ENCODE results near the gene ASXL2. TPM values are rescaled to one million over a fixed set of nuclear protein-coding genes. Genes with fewer than 3 reads are reported as not detected.
"Not testable (repeated sequence)": the region's sequence is repeated elsewhere in the genome, so short reads cannot be mapped to it uniquely, and the experiment has no call there.

Gene ASXL2
- total RNA-seq, 1 experiment from 2014 or later = 32.7 TPM

GRCh38 chr2:25849350-25849749, 28.9 kb downstream of the ASXL2 start:
- not testable (repeated sequence) for H3K9me3 Mint-ChIP-seq; H3K27ac Mint-ChIP-seq; H2BK5ac ChIP-seq (ENCODE audit: insufficient read length, low read length); H3K27me3 ChIP-seq (ENCODE audit: insufficient read depth, low read length); H3K79me1 ChIP-seq (ENCODE audit: insufficient read depth, low read depth, low read length, poor library complexity, severe bottlenecking); H3K14ac ChIP-seq (ENCODE audit: insufficient read depth, low read length); H3T11ph ChIP-seq (ENCODE audit: low read length); H3K27me3 Mint-ChIP-seq (ENCODE audit: low read depth); H3K23ac ChIP-seq (ENCODE audit: insufficient read length, low read depth, low read length); DNase-seq; H3K4me2 ChIP-seq (ENCODE audit: insufficient read depth, insufficient read length, low read length); H3K18ac ChIP-seq (ENCODE audit: insufficient read length, low read depth, low read length); H3K79me2 ChIP-seq (ENCODE audit: insufficient read depth, low read length); H3K9ac ChIP-seq (ENCODE audit: extremely low read depth, insufficient read length, low read length); H3K4ac ChIP-seq (ENCODE audit: low read depth, low read length); H2BK120ac ChIP-seq (ENCODE audit: low read depth, low read length, poor library complexity, severe bottlenecking); H2BK12ac ChIP-seq (ENCODE audit: insufficient read length, low read depth, low read length); H2BK15ac ChIP-seq (ENCODE audit: low read depth, low read length); H4K8ac ChIP-seq (replicated peaks; ENCODE audit: insufficient read length, low read depth, low read length); H3K9me3 ChIP-seq (ENCODE audit: control insufficient read depth, low read depth, low read length); H4K5ac ChIP-seq (ENCODE audit: insufficient read length, low read depth, low read length); H3K56ac ChIP-seq (ENCODE audit: insufficient read length, low read depth, low read length); H2AFZ ChIP-seq (ENCODE audit: low read length); H3K4me3 Mint-ChIP-seq; H3K4me1 ChIP-seq (ENCODE audit: insufficient read depth, low read length); H4K20me1 ChIP-seq (ENCODE audit: control insufficient read depth, insufficient read depth, insufficient read length); H3K23me2 ChIP-seq (ENCODE audit: insufficient read length, low read depth, low read length, poor library complexity, severe bottlenecking); H2AK5ac ChIP-seq (ENCODE audit: insufficient read length, low read length); H3K27ac ChIP-seq (ENCODE audit: insufficient read length, low read depth, low read length); H4K91ac ChIP-seq (ENCODE audit: insufficient read length, low read depth, low read length); H2BK20ac ChIP-seq (ENCODE audit: low read depth, low read length, poor library complexity, severe bottlenecking); H3K36me3 Mint-ChIP-seq (ENCODE audit: insufficient read depth in 1 of 3, low read depth in 3 of 3)
- no CpG with 5 or more reads among the region's 7 CpGs for WGBS (ENCODE audit: extremely low coverage, insufficient read length, low lambda C conversion rate)
- H3K4me1 Mint-ChIP-seq = peaks cover 16 to 17% of the 10 kb centered on the region in 2 experiments
